ENCODE results near the gene CILP2.

DNA sequence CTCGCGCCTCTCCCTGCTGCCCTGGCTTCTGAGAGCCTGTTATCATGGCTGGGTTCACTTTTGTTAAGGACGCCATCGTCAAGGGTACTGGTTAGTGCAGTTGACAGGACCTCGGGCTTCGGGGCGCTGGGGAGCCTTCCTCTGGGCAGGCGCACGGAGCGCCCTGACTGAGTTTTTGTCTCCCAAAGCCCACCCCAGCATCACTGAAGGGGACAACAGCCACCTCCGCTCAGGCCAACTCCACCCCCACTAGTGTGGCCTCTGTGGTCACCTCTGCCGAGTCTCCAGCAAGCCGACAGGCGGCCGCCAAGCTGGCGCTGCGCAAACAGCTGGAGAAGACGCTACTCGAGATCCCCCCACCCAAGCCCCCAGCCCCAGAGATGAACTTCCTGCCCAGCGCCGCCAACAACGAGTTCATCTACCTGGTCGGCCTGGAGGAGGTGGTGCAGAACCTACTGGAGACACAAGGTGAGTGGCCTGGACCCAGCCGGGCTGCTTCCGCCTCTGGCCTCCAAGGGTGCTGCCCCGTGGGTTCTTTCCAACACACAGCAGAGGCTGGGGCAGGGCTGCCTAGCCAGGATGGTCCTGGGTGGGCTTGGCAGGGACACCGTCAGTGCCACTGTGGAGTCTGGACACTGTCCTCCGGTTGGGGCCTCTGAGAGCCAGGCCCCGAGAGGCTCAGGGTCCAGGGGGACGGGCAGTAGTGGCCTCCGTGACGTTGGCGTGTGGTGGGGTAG is 39.6 kb upstream of the CILP2 start:
- no peak for TF ChIP-seq POLR2AphosphoS5 (IDR thresholded peaks at IDR 0.05; ENCODE audit: borderline replicate concordance, low read depth, low read length)
- TF ChIP-seq EZH2 (IDR thresholded peaks at IDR 0.05) = no peak
